NT2/D1 (cell line): ENCODE results near the gene C3.

ENCODE experiments used
- SUZ12 ChIP-seq: IDR thresholded peaks from 2 replicates; pipeline ENCODE4 v1.6.1; 2011; ENCODE audit not compliant: insufficient read length, insufficient read depth; ENCODE audit errors: extremely low read depth
- ZNF274 ChIP-seq: IDR thresholded peaks from 2 replicates; pipeline ENCODE4 v1.6.1; 2011; ENCODE audit warnings: mild to moderate bottlenecking, low read depth, low read length

DNA sequence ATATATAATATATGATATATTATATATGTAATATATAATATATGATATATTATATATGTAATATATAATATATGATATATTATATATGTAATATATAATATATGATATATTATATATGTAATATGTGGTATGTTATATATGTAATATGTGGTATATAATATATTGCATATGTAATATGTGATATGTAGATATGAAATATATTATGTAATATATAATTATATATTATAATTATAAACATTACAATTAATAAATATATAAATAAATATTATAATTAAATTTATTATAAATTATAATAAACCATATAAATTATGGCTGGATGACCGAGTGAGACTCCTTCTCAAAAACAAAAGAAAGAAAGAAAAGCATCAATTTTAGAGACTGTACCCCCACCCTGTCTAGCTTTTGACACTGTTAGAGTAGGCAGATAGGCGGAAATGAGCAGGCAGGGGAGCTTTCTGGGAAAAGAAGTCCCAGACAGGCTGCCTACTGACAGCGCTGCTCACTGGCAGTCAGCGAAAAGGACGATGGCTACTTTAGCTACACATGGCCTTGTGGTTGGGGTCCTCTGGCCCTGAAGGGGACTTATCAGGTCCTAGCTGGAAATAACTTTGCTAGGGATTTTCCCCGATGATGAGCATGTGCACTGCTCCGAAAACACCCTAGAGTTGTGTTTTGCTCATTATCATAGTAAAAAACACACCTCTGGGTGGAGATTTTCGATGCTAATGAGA is 19.7 kb downstream of the C3 start:
- TF ChIP-seq ZNF274 (no peak), SUZ12 (no peak)
